ENCODE measurements around the gene ERMN.
"Not testable (repeated sequence)": the region's sequence is repeated elsewhere in the genome, so short reads cannot be mapped to it uniquely, and the experiment has no call there.

Gene ERMN, protein sequence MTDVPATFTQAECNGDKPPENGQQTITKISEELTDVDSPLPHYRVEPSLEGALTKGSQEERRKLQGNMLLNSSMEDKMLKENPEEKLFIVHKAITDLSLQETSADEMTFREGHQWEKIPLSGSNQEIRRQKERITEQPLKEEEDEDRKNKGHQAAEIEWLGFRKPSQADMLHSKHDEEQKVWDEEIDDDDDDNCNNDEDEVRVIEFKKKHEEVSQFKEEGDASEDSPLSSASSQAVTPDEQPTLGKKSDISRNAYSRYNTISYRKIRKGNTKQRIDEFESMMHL

DNA sequence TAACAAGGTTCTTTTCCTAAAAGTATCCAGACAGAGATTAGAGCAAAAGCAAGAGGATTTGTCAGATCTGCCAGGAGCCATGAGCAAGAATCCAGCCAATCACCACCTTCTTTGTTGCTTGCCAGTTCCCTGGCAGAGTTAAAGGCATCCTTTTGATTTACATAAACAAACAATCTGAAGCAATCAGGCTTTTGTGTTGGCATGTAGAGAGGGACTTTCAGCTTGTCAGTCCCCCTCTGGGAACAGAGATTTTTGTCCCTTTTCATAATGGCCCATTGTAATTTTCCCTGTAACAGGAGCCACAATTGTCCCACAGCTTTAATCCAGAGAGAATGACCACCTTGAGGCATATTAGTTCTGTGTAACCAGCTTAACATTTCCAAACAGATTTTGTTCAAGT is at the start of gene ERMN:
ERMN (minus strand) TSS at position 39 of the 400 bp plus-strand sequence. CDS start 182 bp downstream, outside the sequence.
- no peak for DNase-seq

DNA sequence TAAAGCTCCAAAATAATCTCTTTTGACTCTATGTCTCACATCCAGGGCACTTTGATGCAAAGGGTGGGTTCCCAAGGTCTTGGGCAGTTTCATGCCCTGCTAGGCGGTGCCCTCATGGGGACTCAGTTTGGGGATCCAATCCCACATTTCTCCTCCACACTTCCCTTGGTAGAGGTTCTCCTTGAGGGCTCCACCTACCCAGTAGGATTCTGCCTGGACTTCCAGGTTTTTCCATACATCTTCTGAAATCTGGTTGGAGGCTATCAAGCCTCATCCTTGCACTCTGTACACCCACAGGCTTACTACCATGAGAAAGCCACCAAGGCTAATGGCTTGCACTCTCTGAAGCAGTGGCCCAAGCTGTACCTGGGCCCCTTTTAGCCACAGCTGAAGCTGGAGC is 49.8 kb upstream of the ERMN start:
- no peak for DNase-seq

DNA sequence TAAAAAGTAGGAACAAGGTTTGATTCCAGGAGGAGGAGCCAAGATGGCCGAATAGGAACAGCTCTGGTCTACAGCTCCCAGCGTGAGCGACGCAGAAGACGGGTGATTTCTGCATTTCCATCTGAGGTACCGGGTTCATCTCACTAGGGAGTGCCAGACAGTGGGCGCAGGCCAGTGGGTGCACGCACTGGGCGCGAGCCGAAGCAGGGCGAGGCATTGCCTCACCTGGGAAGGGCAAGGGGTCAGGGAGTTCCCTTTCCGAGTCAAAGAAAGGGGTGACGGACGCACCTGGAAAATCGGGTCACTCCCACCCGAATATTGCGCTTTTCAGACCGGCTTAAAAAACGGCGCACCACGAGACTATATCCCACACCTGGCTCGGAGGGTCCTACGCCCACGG is 42.9 kb upstream of the ERMN start:
- not testable (repeated sequence) for DNase-seq

DNA sequence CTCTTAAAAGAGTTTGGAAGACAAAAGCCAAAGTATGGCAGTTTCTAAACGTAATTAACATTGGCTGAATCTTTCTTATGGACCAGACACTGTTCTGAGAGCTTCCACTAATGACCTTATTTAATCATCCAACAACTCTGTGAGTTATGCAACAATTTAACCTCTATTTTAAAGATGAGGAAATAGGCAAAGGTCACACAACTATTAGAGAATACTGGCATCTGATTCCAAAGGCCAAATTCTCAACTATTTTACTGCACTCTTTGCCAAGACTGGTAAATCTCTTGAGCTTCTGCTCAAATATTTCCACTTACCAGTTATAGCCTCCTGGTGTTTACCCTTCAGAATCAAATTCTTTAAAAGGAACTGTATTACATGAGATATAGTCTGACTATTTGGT is 42.1 kb upstream of the ERMN start:
- no peak for DNase-seq

DNA sequence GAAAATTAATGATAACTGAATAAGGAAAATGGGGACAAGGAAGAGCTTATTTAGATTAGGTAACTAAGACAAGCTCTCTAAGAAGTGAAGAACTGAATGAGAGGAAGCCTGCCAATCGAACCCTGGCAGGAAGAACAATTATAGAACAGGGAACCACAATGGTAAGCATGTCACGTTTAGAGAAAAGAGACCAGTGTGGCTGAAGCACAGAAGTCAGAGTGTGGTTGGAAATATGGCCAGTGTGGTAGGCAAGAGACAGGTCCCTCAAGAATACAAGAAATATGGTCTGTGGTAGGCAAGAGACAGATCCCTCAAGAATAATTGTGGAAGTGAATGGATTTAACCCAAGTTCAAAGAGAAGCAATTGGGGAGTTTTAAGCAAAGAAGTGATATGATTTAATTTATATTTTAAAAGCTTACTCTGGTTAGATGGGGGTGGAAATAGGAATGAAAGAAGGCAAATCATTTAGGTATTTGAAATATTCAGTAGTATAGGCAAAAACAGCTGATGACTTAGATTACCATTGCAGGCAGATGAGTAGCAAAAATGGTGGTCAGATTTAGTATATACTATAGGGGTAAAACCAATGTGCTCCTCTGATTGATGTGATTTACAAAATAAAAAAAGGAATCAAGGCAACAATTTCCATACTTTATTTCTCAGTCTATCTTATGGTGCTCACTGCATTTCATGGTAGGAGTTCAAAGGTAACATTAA is 38.8 kb upstream of the ERMN start:
- no peak for DNase-seq

DNA sequence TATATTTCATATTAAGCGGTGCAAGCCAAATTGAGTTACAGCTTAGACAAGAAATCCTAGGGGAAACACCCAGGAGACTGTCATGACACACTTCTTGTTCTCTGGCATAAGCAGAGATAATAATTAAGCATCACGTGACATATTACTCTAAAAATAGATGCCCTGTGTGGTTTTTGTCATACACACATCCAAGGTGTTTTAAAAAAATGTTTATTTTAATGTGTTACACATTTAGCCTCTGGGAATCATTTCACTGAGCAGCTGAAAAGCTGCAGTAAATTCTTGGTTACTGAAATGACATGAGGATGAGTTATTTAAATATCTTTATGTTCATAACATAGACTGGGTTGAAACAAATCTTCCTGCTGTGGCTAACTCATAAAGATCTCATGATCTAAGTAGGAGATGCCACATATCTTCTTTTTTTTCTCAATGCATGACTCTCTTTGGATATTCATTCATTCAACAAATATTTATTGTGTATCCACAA is 38.0 kb upstream of the ERMN start:
- no peak for DNase-seq

DNA sequence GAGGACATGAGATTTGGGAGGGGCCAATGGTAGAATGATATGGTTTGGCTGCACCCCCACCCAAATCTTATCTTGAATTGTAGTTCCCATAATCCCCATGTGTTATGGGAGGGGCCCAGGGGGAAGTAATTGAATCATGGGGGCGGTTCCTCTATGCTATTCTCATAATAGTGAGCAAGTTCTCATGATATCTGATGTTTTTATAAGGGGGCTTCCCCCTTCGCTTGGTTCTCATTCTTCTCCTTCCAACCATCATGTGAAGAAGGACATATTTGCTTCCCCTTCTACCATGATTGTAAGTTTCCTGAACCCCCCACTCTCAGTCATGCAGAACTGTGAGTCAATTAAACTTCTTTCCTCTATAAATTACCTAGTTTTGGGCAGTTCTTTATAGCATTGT is 37.0 kb upstream of the ERMN start:
- no peak for DNase-seq

DNA sequence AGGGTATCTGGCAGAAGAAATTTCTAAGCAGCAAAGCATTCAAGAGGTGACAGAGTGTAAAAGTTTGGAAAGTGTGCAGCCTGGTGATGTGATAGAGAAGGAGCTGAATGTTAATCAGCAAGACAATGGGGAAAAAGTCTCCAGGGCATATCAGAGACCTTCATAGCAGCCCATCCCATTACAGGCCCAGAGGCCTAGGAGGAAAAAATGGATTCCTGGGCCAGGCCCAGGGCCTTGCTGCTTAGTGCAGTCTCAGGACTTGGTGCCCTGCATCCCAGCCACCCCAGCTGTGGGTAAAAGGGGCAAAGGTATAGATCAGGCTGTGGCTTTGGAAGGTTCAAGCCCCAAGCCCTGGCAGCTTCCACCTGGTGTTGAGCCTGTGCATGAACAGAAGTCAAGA is 35.9 kb upstream of the ERMN start:
- DNase-seq: no peak

DNA sequence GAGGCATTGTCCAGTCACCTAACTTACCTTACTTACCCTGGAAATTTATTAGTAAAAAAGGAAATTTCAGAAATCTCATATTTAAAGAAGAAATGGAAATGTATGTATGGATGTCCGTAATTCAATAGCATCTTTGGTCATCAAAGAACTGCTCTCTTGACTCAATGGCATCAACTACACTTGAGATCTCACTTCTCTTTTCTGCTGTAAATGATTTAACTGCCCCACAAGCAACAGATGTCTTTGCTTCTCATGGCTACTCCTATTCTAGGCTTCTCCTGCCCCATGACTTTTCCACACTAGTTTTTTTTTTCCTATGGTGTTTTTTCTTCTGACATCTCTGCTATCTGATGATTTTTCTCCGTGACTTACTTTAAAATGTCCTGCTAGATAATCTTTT is 34.0 kb upstream of the ERMN start:
- no peak for DNase-seq

DNA sequence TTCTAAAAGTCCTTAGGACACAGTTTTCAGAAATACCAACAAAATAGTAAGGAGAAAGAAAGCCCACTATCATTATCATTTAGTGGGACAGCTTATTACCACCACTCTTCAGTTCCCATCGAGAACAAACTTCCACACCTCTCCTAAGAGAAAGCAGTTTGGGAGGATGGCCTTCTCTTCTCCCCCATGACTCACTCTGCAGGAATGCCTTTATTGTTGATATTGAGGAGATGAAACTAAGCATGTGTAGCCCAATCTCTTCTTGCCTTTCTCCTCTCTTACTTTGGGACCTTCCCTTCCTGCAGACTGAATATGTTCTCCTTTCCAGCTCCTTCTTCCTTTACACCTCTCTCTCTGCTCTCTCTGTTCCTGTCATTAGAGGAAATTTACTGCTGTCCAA is 30.0 kb upstream of the ERMN start:
- DNase-seq: no peak

DNA sequence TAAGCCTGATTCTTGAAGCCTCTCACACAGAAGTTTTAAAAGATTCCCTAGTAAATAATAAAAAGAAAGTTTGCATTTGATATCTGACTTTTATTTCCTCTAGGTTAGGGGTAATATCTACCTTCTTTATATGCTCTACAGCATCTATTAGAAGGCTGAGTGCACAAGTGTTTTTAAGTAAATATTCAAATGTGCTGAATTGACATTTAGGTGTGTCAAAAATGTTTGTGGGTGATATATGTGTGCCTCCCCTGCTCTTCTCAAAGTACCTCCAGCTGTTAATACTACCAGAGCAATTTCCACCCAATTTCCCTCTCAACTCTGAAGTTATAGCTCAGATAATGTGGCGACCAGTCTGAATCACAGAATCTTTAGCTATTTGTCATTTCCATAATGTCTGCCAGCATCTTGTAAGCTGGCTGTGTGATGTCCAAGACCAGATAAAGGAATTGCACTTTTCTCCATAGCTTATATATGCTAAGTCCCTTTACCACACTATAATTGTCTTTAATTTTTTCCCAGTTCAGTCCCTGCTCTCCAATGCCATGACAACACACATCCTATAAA is 24.4 kb upstream of the ERMN start:
- no peak for DNase-seq

DNA sequence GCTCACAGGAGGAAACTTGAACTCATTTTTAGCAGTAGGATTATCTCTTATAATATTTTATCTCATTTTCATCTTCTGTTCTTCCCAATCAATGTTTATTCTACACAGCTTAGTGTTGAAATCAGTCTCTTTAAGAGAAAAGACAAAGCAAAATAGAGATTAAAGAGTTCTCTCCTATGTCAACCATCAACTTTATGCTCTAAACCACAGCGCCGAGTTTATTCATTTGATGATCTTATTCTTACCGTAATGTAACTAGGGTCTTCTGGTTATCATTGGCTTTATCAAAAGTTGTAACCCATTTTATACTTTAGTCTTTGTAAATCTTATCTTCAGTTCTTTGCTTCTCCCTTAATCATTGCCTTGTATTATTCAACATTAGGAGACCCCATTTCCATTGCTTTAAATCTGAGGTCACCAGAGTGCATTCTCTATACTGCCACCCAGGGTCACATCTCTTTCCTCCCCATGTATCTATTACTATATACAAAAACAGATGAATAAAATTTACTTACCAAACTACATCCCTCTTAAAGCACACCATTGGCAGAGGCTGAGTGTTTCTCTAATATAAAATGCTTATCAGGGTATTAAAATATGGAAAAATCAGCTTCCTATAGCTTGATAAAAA is 22.8 kb upstream of the ERMN start:
- no peak for DNase-seq

DNA sequence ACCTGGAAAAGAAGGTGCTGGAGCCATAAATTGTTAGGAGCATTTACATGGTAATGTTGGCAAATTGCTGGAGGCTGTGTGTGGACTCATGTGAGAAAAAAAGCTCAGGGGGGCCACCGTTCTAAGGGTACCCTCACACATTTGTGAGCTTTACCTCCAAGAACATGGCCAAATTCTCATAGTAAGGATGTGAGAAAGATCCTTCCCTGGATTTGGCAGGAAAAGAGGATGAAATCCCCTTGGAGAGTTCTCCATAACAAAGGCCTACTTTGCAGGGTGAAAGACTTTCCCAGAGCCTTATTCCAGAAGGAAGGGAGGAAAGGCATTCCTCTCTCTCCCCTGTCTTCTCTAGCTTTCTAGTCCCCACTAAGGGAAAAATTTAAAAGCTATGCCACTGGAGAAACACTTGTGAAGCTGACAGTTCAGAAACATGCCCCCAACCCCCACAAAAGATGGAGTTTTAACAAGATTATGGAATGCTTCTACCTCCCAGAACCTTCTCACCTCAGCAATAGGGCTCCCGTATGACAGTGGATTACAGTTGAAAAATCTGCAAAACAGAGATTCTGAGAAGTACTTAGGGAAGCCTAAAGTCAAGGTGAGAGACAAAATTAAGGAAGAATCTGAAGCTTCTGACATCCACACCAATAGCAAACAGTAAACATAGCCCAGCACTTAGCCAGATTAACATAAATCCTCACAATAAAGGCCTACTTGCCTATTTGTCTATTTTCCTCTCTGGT is 20.2 kb upstream of the ERMN start:
- DNase-seq: no peak

DNA sequence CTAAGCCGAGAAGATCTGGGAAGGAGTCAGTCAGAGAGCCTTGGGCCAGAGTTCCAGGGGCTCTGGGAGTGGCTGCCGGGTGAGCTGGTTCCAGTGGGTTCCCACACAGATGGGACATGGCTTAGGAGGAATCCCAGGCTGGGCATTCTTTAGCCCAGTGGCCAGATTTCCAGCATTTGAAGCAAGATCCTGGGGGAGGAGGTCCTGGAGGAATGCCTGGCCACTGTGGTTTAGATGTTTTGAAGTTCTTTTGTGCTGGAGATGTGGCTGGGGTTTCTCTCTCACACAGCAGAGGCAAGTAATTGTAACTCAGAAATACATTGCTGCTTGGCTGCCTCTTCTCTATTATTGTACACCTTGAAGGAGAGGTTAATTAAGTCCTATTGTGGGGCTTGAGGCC is 15.8 kb upstream of the ERMN start:
- not testable (repeated sequence) for DNase-seq

DNA sequence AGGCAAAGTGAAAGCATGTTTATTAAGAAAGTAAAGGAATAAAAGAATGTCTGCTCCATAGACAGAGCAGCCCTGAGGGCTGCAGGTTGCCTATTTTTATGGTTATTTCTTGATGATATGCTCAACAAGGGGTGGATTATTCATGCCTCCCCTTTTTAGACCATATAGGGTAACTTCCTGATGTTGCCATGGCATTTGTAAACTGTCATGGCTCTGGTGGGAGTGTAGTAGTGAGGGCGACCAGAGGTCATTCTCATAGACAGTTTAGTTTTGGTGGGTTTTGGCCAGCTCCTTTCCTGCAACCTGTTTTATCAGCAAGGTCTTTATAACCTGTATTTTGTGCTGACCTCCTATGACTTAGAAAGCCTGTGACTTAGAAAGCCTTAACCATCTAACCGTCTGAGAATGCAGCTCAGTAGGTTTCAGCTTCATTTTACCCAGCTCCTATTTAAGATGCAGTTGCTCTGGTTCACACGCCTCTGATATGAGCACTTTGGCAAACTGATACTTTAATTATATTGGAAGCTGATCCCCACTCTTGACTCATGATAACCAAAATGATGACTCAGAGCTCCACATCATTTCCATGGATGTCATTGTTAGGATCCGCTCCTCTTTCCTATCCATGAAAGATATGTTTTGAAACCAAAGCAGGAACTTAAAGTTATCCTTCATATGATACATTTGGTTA is 14.5 kb upstream of the ERMN start:
- no peak for DNase-seq

DNA sequence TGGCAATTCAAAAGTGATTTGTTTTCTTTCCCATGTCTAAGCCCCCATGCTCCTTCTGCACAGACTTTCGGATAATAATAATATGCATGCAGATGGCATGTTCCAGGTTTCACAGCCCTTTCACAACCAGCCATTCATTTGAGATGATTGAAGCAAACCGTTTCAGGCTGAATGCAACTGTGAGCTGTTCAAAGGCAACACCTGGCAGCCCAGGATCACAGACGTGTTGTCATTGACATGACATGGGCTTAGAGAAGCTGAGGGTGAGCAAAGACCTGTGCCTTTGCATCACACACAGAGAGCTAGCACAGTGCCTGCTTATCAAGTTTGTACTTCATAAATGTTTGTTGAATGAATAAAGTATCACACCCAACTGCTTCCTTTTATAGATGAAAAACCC is 12.4 kb upstream of the ERMN start:
- DNase-seq: no peak

DNA sequence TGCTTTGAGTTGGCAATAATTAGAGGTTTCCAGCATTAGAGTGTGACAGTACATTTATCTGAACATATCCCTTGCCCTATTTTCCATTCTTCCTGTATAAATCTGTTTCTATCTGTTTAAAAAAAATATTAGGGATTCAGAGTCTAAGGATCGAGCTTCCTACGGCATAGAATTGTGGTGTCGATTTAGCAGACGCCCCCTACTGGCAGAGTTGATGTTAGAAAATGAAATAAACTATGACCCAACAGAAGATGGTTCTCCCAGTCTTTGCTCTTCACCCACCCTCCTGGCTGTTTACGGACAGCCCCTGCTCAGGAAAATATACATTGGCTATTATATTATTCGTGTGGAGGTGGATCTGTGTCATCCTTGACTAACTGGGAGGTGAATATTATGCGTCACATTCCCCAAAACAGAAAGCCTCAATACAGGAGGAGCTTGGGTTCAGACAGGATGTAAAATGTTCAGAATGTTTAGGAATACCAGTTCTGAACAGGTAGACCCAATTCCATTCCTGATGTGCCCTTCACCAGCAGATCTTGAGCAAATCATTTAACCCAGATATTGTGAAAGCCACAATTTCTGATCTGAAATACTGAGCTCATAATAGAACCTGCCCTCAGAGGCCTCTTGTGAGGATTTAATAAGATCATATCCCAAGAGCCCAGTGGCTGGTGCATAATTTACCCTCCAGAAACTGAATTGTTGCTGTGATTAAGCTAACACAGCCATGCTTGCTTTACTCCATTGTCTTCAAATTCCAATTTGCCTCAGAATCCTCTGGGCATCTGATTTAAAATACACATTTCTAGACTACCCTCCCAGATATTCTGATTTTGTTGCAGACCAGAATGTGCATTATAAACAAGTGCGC is 10.8 kb upstream of the ERMN start:
- no peak for DNase-seq

DNA sequence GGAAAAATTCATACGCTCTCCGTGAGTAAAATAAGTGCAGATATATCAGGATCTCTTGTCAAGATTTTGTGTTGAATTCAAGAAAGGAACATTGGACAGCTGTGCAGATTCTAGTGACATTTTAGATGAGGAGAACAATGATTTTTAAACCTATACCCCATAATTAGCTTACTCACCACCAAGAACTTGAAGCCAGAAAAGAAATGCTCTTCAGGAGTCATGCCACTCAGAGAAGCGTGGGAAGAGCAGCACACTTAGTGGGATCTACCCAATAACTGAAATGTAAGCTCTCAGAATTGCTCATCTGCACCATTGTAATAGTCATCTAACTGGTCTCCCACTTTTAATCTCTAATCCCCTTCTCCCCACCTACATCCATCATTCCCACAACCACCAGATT is 9.2 kb upstream of the ERMN start:
- no peak for DNase-seq

DNA sequence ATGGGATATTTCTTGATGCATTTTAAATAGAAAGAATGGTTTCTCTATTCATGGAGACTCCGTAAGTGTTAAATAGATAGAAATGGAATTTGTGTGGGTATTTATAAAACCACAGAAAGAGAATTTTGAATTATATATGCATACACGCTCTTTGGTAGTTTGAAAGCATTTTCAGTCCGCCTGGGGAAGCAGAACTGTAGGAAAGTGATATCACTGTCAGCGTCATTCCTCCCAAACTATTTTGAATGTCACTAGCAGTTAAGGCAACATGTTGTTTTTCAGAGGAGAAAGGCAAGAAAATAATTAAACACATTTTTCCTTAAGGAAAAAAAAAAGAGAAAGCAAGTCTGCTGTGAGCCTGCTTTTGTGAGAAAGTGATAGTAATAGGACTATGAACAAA is 8.7 kb upstream of the ERMN start:
- DNase-seq: no peak

DNA sequence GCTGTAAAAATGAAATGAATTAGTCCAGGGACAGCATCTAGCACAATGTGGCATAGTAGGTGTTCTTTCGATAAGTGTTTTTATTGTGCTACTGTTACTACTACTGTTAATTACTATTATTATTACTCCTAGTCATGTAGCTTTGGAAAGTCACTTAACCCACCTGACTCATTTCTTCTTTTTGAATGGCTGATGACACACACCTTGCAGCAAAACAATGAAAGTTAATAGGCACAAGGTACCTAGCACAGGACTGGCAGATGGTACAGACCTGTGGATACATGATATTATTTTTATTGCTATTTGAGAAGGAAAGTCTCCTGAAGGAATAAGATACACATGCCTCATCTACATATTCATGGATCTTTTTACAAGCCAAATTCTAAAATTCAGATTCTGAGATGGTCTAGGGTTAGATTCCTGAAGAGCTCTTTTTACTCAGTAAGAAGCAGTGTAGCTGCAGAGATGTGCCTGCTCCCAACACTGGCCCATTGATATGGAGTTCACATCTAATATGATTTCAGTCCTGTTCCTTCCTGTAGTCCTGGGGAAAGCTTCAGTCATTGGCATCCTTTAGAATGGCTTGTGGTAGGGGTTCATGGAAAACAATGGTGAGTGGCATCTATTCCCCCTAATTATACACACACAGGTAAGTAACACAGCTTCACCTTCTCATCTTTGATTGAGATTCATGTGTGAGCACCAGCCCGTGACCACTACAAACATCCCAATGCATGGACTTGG is 7.9 kb upstream of the ERMN start:
- no peak for DNase-seq

DNA sequence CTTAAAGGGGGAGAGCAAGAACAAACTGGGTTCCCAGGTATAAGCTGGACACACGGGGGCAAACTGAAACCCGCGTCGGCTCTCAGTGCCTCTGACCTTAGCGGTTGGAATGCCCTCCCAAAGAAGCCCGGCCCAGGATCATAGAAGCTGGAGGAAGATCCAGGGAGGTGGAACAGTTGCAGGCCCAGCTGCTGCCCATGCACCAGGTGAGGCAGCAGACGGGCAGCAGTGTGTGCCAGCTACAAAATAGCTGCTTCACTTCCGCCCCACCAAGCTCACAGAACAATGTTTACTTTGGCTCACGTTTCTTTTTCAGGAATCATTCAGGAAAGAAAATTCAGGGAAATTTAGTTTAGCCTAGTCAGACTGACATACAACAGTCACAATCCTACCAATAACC is 3.9 kb upstream of the ERMN start:
- peak; percentile 71 for DNase-seq

All from NCI-H1105 (cell line).